Measurements from ENCODE around the gene ZNF223. TPM values are rescaled to one million over a fixed set of nuclear protein-coding genes. Genes with fewer than 3 reads are reported as not detected.
A peak's percentile ranks its signal among the peaks of the same experiment; 100 is the strongest.

ZNF223 gene
- total and polyA plus RNA-seq, 10 of the 15 experiments (the other 5 are each of a cell fraction or from before 2014, with no cell fraction given), result 0.05 to 3.7 (median 0.14) TPM; not detected in 4

DNA sequence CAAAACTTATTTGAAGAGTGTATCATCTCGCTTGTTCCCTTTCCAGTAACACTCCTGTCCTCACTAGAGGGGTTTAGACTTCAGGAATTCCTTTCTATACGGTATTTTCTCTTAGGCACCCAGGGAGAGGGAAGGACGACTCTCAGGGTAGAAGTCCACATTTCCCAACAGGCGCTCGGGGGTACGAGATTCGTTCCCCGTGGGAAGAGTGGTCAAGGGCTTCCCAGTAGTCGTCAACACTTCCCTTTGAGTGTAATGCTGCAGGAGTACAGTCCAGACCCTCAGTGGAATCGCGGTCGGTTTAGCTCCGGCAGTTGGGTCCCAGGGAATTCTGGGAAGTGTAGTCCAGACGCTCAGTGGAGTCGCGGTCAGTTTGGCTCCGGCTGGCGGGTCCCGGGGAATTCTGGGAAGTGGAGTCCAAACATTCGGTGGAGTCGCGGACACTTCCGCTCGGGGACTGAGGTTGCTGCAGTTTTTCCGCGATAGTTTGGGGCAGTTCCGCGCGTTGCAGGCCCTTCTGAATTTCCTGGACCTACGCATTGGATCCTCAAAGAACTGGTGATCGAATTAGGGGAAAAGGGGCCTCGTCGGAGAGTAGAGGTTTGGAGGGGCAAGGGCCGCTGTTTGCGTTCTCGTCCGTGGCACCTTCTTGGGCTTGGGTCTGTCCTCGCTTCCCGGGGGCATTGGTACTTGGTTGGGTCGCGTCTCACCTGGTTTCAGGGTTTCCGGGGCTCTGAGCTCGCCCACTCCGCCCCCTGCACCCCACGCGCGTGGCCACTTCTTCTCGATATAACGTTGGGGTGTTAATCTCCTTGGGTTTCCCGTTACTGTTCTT, 42.3 kb downstream of the ZNF223 start, which contains the start of gene ZNF224 (continued):
- TF ChIP-seq SPI1 (IDR thresholded peaks at IDR 0.05; ENCODE audit: borderline replicate concordance, insufficient read depth, low read depth, low read length) (peak; percentile 68; the same call in 1 of the 2 replicates), NFYA (IDR thresholded peaks at IDR 0.05; ENCODE audit: borderline replicate concordance, low read depth, low read length) (no peak), SIN3A (IDR thresholded peaks at IDR 0.05; ENCODE audit: low read depth, low read length) (peak; percentile 69; the same call in 1 of the 2 replicates), ZNF207 (IDR thresholded peaks at IDR 0.05; ENCODE audit: borderline replicate concordance) (0 out of 2 replicates have a peak, but pooled peaks have one; percentile 22), JUND (IDR thresholded peaks at IDR 0.05; ENCODE audit: low read depth, low read length) (no peak), ETV6 (conservative IDR thresholded peaks at IDR 0.05 in 1 of 2, IDR thresholded peaks at IDR 0.05 in 1 of 2; ENCODE audit: borderline replicate concordance in 1 of 2, low read depth in 1 of 2) (peak in 1 of 2 experiments; percentile 32; a peak in 1 of 4 replicates), CREM (IDR thresholded peaks at IDR 0.05; ENCODE audit: low read depth) (peak; percentile 91), NFYB (IDR thresholded peaks at IDR 0.05; ENCODE audit: insufficient read depth, low read depth, low read length) (peak; percentile 12; the same call in 1 of the 2 replicates)
- TF ChIP-seq, protein P1, sequence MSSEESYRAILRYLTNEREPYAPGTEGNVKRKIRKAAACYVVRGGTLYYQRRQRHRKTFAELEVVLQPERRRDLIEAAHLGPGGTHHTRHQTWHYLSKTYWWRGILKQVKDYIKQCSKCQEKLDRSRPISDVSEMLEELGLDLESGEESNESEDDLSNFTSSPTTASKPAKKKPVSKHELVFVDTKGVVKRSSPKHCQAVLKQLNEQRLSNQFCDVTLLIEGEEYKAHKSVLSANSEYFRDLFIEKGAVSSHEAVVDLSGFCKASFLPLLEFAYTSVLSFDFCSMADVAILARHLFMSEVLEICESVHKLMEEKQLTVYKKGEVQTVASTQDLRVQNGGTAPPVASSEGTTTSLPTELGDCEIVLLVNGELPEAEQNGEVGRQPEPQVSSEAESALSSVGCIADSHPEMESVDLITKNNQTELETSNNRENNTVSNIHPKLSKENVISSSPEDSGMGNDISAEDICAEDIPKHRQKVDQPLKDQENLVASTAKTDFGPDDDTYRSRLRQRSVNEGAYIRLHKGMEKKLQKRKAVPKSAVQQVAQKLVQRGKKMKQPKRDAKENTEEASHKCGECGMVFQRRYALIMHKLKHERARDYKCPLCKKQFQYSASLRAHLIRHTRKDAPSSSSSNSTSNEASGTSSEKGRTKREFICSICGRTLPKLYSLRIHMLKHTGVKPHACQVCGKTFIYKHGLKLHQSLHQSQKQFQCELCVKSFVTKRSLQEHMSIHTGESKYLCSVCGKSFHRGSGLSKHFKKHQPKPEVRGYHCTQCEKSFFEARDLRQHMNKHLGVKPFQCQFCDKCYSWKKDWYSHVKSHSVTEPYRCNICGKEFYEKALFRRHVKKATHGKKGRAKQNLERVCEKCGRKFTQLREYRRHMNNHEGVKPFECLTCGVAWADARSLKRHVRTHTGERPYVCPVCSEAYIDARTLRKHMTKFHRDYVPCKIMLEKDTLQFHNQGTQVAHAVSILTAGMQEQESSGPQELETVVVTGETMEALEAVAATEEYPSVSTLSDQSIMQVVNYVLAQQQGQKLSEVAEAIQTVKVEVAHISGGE (CRISPR knock-in tag; IDR thresholded peaks at IDR 0.05), result peak; percentile 52; the same call in 1 of the 2 replicates
